H9 (cell line): Measurements from ENCODE around the gene ZNF732. TPM values are rescaled to one million over a fixed set of nuclear protein-coding genes. Genes with fewer than 3 reads are reported as not detected.

Source experiments
- DNase-seq: peaks from one replicate; pipeline ENCODE4 v3.0.0-alpha.2; 2017
- H2AFZ ChIP-seq: one replicate; pipeline ENCODE4 v1.6.1; 2013; ENCODE audit warnings: mild to moderate bottlenecking, low read length, control low read depth, moderate library complexity
- H2AK5ac ChIP-seq: 2 replicates; pipeline ENCODE4 v1.6.1; 2013; ENCODE audit warnings: low read length, control low read depth, mixed read lengths; ENCODE audit not compliant: insufficient read length
- H2BK120ac ChIP-seq: one replicate; pipeline ENCODE4 v1.6.1; 2013; ENCODE audit warnings: low read depth, mild to moderate bottlenecking, low read length, control low read depth, inconsistent platforms; ENCODE audit not compliant: poor library complexity, severe bottlenecking
- H2BK12ac ChIP-seq: 2 replicates; pipeline ENCODE4 v1.6.1; 2013; ENCODE audit warnings: low read length, control low read depth, mixed read lengths, low read depth; ENCODE audit not compliant: insufficient read length
- H2BK15ac ChIP-seq: 2 replicates; pipeline ENCODE4 v1.6.1; 2013; ENCODE audit warnings: low read depth, low read length, control low read depth
- H2BK20ac ChIP-seq: one replicate; pipeline ENCODE4 v1.6.1; 2013; ENCODE audit warnings: low read depth, mild to moderate bottlenecking, low read length, control low read depth, inconsistent platforms; ENCODE audit not compliant: poor library complexity, severe bottlenecking
- H2BK5ac ChIP-seq: 2 replicates; pipeline ENCODE4 v1.6.1; 2013; ENCODE audit warnings: low read length, control low read depth, mixed read lengths; ENCODE audit not compliant: insufficient read length
- H3K14ac ChIP-seq: 2 replicates; pipeline ENCODE4 v1.6.1; 2013; ENCODE audit warnings: low read length, control low read depth; ENCODE audit not compliant: insufficient read depth
- H3K18ac ChIP-seq: 2 replicates; pipeline ENCODE4 v1.6.1; 2013; ENCODE audit warnings: low read depth, mild to moderate bottlenecking, mixed read lengths, low read length, control low read depth; ENCODE audit not compliant: insufficient read length
- H3K23ac ChIP-seq: 2 replicates; pipeline ENCODE4 v1.6.1; 2013; ENCODE audit warnings: low read length, control low read depth, mixed read lengths, low read depth; ENCODE audit not compliant: insufficient read length
- H3K23me2 ChIP-seq: 2 replicates; pipeline ENCODE4 v1.6.1; 2013; ENCODE audit warnings: low read depth, mild to moderate bottlenecking, mixed read lengths, low read length, control low read depth; ENCODE audit not compliant: insufficient read length, poor library complexity, severe bottlenecking
- H3K27ac ChIP-seq: 2 replicates; pipeline ENCODE4 v1.5.1; 2013; ENCODE audit warnings: low read length, control low read depth, mixed read lengths, low read depth; ENCODE audit not compliant: insufficient read length
- H3K27me3 ChIP-seq: 2 replicates; pipeline ENCODE4 v1.6.1; 2013; ENCODE audit warnings: low read length, control low read depth, inconsistent platforms; ENCODE audit not compliant: insufficient read depth
- H3K4ac ChIP-seq: 2 replicates; pipeline ENCODE4 v1.6.1; 2013; ENCODE audit warnings: low read depth, mild to moderate bottlenecking, control low read depth, inconsistent platforms, low read length, moderate library complexity
- H3K4me1 ChIP-seq: 2 replicates; pipeline ENCODE4 v1.6.1; 2013; ENCODE audit warnings: low read length, control low read depth, inconsistent platforms; ENCODE audit not compliant: insufficient read depth
- H3K4me2 ChIP-seq: 2 replicates; pipeline ENCODE4 v1.6.1; 2013; ENCODE audit warnings: low read length, control low read depth, mixed read lengths; ENCODE audit not compliant: insufficient read length, insufficient read depth
- H3K56ac ChIP-seq: 2 replicates; pipeline ENCODE4 v1.6.1; 2013; ENCODE audit warnings: low read depth, mild to moderate bottlenecking, mixed read lengths, low read length, control low read depth; ENCODE audit not compliant: insufficient read length
- H3K79me1 ChIP-seq: 2 replicates; pipeline ENCODE4 v1.6.1; 2013; ENCODE audit warnings: low read depth, mild to moderate bottlenecking, moderate library complexity, low read length, control low read depth, inconsistent platforms; ENCODE audit not compliant: insufficient read depth, poor library complexity, severe bottlenecking
- H3K79me2 ChIP-seq: 2 replicates; pipeline ENCODE4 v1.6.1; 2013; ENCODE audit warnings: low read length, control low read depth, inconsistent platforms; ENCODE audit not compliant: insufficient read depth
- H3K9ac ChIP-seq: 2 replicates; pipeline ENCODE4 v1.6.1; 2013; ENCODE audit warnings: low read length, control low read depth, mixed read lengths; ENCODE audit not compliant: insufficient read length; ENCODE audit errors: extremely low read depth
- H3K9me3 ChIP-seq: one replicate; pipeline ENCODE4 v1.6.1; 2013; ENCODE audit warnings: low read depth, low read length, inconsistent platforms; ENCODE audit not compliant: control insufficient read depth
- H3T11ph ChIP-seq: one replicate; pipeline ENCODE4 v1.6.1; 2013; ENCODE audit warnings: mild to moderate bottlenecking, low read length, control low read depth, inconsistent platforms
- H4K20me1 ChIP-seq: one replicate; pipeline ENCODE4 v1.6.1; 2013; ENCODE audit not compliant: control insufficient read depth, insufficient read length, insufficient read depth
- H4K5ac ChIP-seq: 2 replicates; pipeline ENCODE4 v1.6.1; 2013; ENCODE audit warnings: low read depth, mild to moderate bottlenecking, mixed read lengths, low read length, control low read depth; ENCODE audit not compliant: insufficient read length
- H4K8ac ChIP-seq: replicated peaks from 2 replicates; pipeline ENCODE4 v1.6.1; 2013; ENCODE audit warnings: low read length, control low read depth, mixed read lengths, low read depth; ENCODE audit not compliant: insufficient read length
- H4K91ac ChIP-seq: 2 replicates; pipeline ENCODE4 v1.6.1; 2013; ENCODE audit warnings: low read depth, mild to moderate bottlenecking, moderate library complexity, mixed read lengths, low read length, control low read depth; ENCODE audit not compliant: insufficient read length
- H3K27ac Mint-ChIP-seq, 3 experiments: 2 replicates in 2 of 3; 3 replicates in 1 of 3; pipeline ENCODE4 v1.8.0; 2020 to 2021; ENCODE audit warnings: mixed read lengths in 3 of 3, mild to moderate bottlenecking in 1 of 3, moderate library complexity in 1 of 3
- H3K27me3 Mint-ChIP-seq: 2 replicates; pipeline ENCODE4 v1.8.0; 2021; ENCODE audit warnings: low read depth, mild to moderate bottlenecking, moderate library complexity, mixed read lengths
- H3K36me3 Mint-ChIP-seq, 3 experiments: 2 replicates in 2 of 3; 3 replicates in 1 of 3; pipeline ENCODE4 v1.8.0; 2020 to 2021; ENCODE audit warnings: low read depth in 3 of 3, mixed read lengths in 3 of 3; ENCODE audit not compliant: insufficient read depth in 1 of 3
- H3K4me1 Mint-ChIP-seq, 2 experiments: 2 replicates each; pipeline ENCODE4 v1.8.0; 2020; ENCODE audit warnings: mixed read lengths in 2 of 2
- H3K4me3 Mint-ChIP-seq, 2 experiments: 2 replicates in 1 of 2; 3 replicates in 1 of 2; pipeline ENCODE4 v1.8.0; 2020 to 2021; ENCODE audit warnings: mild to moderate bottlenecking in 2 of 2, mixed read lengths in 2 of 2, moderate library complexity in 1 of 2
- H3K9me3 Mint-ChIP-seq, 2 experiments: 2 replicates in 1 of 2; 3 replicates in 1 of 2; pipeline ENCODE4 v1.8.0; 2020; ENCODE audit warnings: mild to moderate bottlenecking in 2 of 2, mixed read lengths in 2 of 2, moderate library complexity in 1 of 2
- CTCF ChIP-seq: fragments of 200-600 bp; sonication (generic); conservative IDR thresholded peaks from 3 replicates; pipeline ENCODE4 v1.8.0; 2021; ENCODE audit warnings: antibody characterized with exemption, mild to moderate bottlenecking
- WGBS: extraction: QIAGEN DNeasy Blood & Tissue Kit; methylation state at CpG from one replicate; pipeline ENCODE4 v1.1.7; 2013; ENCODE audit warnings: missing lambda C conversion rate, low lambda C conversion rate, mixed read lengths; ENCODE audit not compliant: insufficient read length; ENCODE audit errors: extremely low coverage; 5-methylcytosine and 5-hydroxymethylcytosine counted together
- total RNA-seq: library from RNA; stranded (reverse); gene quantifications from 2 replicates; pipeline ENCODE4 v1.2.1, GENCODE V29; 2021

ZNF732 gene
- total RNA-seq, 1 experiment from 2014 or later = 13.6 TPM

GRCh38 chr4:337143-337931 lies 32.1 kb upstream of the ZNF732 start, which contains the start of gene ZNF141:
ZNF141 (plus strand) TSS chr4:337814; CDS start chr4:337984, 170 bp downstream.
- no peak within 1 kb of the TSS for H2AFZ ChIP-seq
- H3K14ac ChIP-seq = peak within 1 kb of the TSS; percentile 81
- H3K56ac ChIP-seq = no peak within 1 kb of the TSS
- H2BK15ac ChIP-seq = no peak within 1 kb of the TSS
- peak within 1 kb of the TSS; percentile 68 for H3K18ac ChIP-seq
- peaks cover 32% of the 10 kb centered on the region for H3K79me2 ChIP-seq
- peak within 1 kb of the TSS; percentile 91 for H3K9ac ChIP-seq
- H4K5ac ChIP-seq = no peak within 1 kb of the TSS
- H2BK120ac ChIP-seq = no peak within 1 kb of the TSS
- peaks cover 6 to 56% of the 10 kb centered on the region in 2 experiments for H3K9me3 Mint-ChIP-seq
- H4K20me1 ChIP-seq = no peaks in the 10 kb centered on the region
- H2AK5ac ChIP-seq = no peak within 1 kb of the TSS
- H2BK5ac ChIP-seq = no peak within 1 kb of the TSS
- peaks cover 8% of the 10 kb centered on the region for H3K4me1 ChIP-seq
- no peak within 1 kb of the TSS for H2BK12ac ChIP-seq
- H3K9me3 ChIP-seq = no peaks in the 10 kb centered on the region
- H3K27ac ChIP-seq = no peak within 1 kb of the TSS
- H3K4ac ChIP-seq = no peak within 1 kb of the TSS
- peak within 1 kb of the TSS; percentile 94 for H3K4me2 ChIP-seq
- no peak within 1 kb of the TSS for H3K23ac ChIP-seq
- peak within 1 kb of the TSS; percentile 96 to 99 (median 98) for H3K27ac Mint-ChIP-seq
- peaks cover 10% of the 10 kb centered on the region for H3K27me3 Mint-ChIP-seq
- H3K36me3 Mint-ChIP-seq = peaks cover 22 to 43% (median 34%) of the 10 kb centered on the region in 3 experiments
- no peak for TF ChIP-seq CTCF
- H3K79me1 ChIP-seq = peaks cover 7% of the 10 kb centered on the region
- peak; percentile 98 for DNase-seq
- H3K4me1 Mint-ChIP-seq = peaks cover 14 to 27% of the 10 kb centered on the region in 2 experiments
- no peak within 1 kb of the TSS for H2BK20ac ChIP-seq
- H3K23me2 ChIP-seq = peaks cover 27% of the 10 kb centered on the region
- H4K91ac ChIP-seq = no peak within 1 kb of the TSS
- no peak within 1 kb of the TSS for H3T11ph ChIP-seq
- H3K27me3 ChIP-seq = no peaks in the 10 kb centered on the region; the same call in 1 of the 2 replicates
- peak within 1 kb of the TSS; percentile 99 for H3K4me3 Mint-ChIP-seq
- no peak within 1 kb of the TSS for H4K8ac ChIP-seq
- WGBS = no CpG with 5 or more reads among the region's 59 CpGs
